H1 (cell line): Measurements from ENCODE around the gene MAPT. TPM values are rescaled to one million over a fixed set of nuclear protein-coding genes. Genes with fewer than 3 reads are reported as not detected.

ENCODE experiments used
- CTCF ChIA-PET: fragments of 300-600 bp; sonication (Branson Sonifier 250); formaldehyde crosslinking; loops from one replicate; lab custom pipeline; 2021; ENCODE audit not compliant: partially characterized antibody; lab: Charles Lee
- POLR2A ChIA-PET: fragments of 300-600 bp; sonication (Branson Sonifier 250); formaldehyde crosslinking; loops from one replicate; lab custom pipeline; 2021; ENCODE audit warnings: inconsistent platforms; ENCODE audit not compliant: partially characterized antibody; lab: Charles Lee
- DNase-seq, 2 experiments: peaks; one replicate each; pipeline versions ENCODE4 v3.0.0 to v3.0.0-alpha.2; 2010 to 2022; ENCODE audit warnings: low spot score in 2 of 2, low read depth in 1 of 2, mixed read lengths in 1 of 2
- FAIRE-seq: peaks from 2 replicates; lab custom pipeline; 2011; peaks lifted over from hg19 to GRCh38; lab: Jason Lieb, UNC
- H2AFZ ChIP-seq: 2 replicates; pipeline ENCODE4 v1.8.1; 2012; ENCODE audit warnings: low read length, inconsistent platforms
- H2AK5ac ChIP-seq: 2 replicates; pipeline ENCODE4 v1.6.1; 2013; ENCODE audit warnings: low read depth, low read length
- H2BK120ac ChIP-seq: replicated peaks from 2 replicates; pipeline ENCODE3; 2013; ENCODE audit warnings: low read depth, low read length, inconsistent platforms
- H2BK12ac ChIP-seq: 2 replicates; pipeline ENCODE4 v1.6.1; 2013; ENCODE audit warnings: low read depth, low read length
- H2BK15ac ChIP-seq: 2 replicates; pipeline ENCODE4 v1.6.1; 2013; ENCODE audit warnings: low read length
- H2BK20ac ChIP-seq: 2 replicates; pipeline ENCODE4 v1.6.1; 2013; ENCODE audit warnings: low read length
- H2BK5ac ChIP-seq: 2 replicates; pipeline ENCODE4 v1.6.1; 2013; ENCODE audit warnings: low read depth, low read length
- H3K14ac ChIP-seq: 2 replicates; pipeline ENCODE4 v1.6.1; 2013; ENCODE audit warnings: inconsistent platforms; ENCODE audit not compliant: insufficient read length
- H3K18ac ChIP-seq: 2 replicates; pipeline ENCODE4 v1.6.1; 2013; ENCODE audit warnings: low read length; ENCODE audit errors: extremely low read depth
- H3K23ac ChIP-seq: 2 replicates; pipeline ENCODE4 v1.6.1; 2013; ENCODE audit warnings: inconsistent platforms; ENCODE audit not compliant: insufficient read length
- H3K23me2 ChIP-seq: 2 replicates; pipeline ENCODE4 v1.6.1; 2013; ENCODE audit warnings: low read depth, low read length
- H3K27ac ChIP-seq: 2 replicates; pipeline ENCODE4 v1.6.1; 2011; ENCODE audit warnings: low read depth, low read length, inconsistent platforms
- H3K27me3 ChIP-seq, 4 experiments: replicated peaks in 1 of 4; 1 replicate in 1 of 4; 2 replicates in 3 of 4; pipeline versions ENCODE4 v1.6.1 to v1.8.1; 2011 to 2013; ENCODE audit warnings: low read length in 3 of 4, mild to moderate bottlenecking in 3 of 4, inconsistent platforms in 2 of 4, mixed read lengths in 2 of 4, moderate library complexity in 1 of 4; ENCODE audit not compliant: control insufficient read depth in 3 of 4, insufficient read depth in 3 of 4; ENCODE audit errors: extremely low read depth in 1 of 4
- H3K36me3 ChIP-seq, 4 experiments: 2 replicates each; pipeline versions ENCODE4 v1.6.1 to v1.8.1; 2011 to 2013; ENCODE audit warnings: mild to moderate bottlenecking in 4 of 4, low read length in 3 of 4, moderate library complexity in 2 of 4, control low read depth in 1 of 4, inconsistent platforms in 1 of 4; ENCODE audit not compliant: insufficient read depth in 4 of 4, control insufficient read depth in 2 of 4
- H3K4ac ChIP-seq: replicated peaks from 2 replicates; pipeline ENCODE3; 2013; ENCODE audit warnings: low read length, low read depth, mixed read lengths, inconsistent platforms; ENCODE audit not compliant: insufficient read length
- H3K4me1 ChIP-seq, 4 experiments: replicated peaks in 1 of 4; 1 replicate in 1 of 4; 2 replicates in 3 of 4; pipeline versions ENCODE4 v1.6.1 to v1.8.1; 2011 to 2013; ENCODE audit warnings: low read length in 3 of 4, inconsistent platforms in 2 of 4, mixed read lengths in 1 of 4; ENCODE audit not compliant: insufficient read depth in 4 of 4, control insufficient read depth in 3 of 4
- H3K4me2 ChIP-seq, 2 experiments: 2 replicates each; pipeline versions ENCODE4 v1.6.1 to v1.8.1; 2011 to 2013; ENCODE audit warnings: low read depth in 2 of 2, low read length in 2 of 2, control low read depth in 1 of 2, inconsistent platforms in 1 of 2, mild to moderate bottlenecking in 1 of 2; ENCODE audit not compliant: insufficient read depth in 1 of 2
- H3K4me3 ChIP-seq, 4 experiments: fragments of 200-600, 300-600 bp in 1 of 4; sonication (generic), shearing (Covaris generic), sonication (Bioruptor Twin) in 1 of 4; 2 replicates each; pipeline versions ENCODE4 v1.5.1 to v1.8.1; 2011 to 2016; ENCODE audit warnings: low read length in 4 of 4, low read depth in 3 of 4, control low read depth in 2 of 4, inconsistent platforms in 2 of 4, mild to moderate bottlenecking in 2 of 4, mixed read lengths in 1 of 4, moderate library complexity in 1 of 4; ENCODE audit not compliant: insufficient read depth in 2 of 4; ENCODE audit errors: extremely low read depth in 1 of 4
- H3K56ac ChIP-seq: replicated peaks from 2 replicates; pipeline ENCODE3; 2013; ENCODE audit warnings: low read depth, mild to moderate bottlenecking, mixed read lengths, low read length, inconsistent platforms; ENCODE audit not compliant: insufficient read length
- H3K79me1 ChIP-seq: 2 replicates; pipeline ENCODE4 v1.6.1; 2013; ENCODE audit warnings: low read depth, low read length, control low read depth
- H3K79me2 ChIP-seq, 2 experiments: 2 replicates each; pipeline versions ENCODE4 v1.6.1 to v1.8.1; 2012 to 2013; ENCODE audit warnings: low read length in 2 of 2, mild to moderate bottlenecking in 2 of 2, inconsistent platforms in 1 of 2; ENCODE audit not compliant: insufficient read depth in 2 of 2, control insufficient read depth in 1 of 2
- H3K9ac ChIP-seq, 4 experiments: replicated peaks in 1 of 4; 1 replicate in 1 of 4; 2 replicates in 3 of 4; pipeline versions ENCODE4 v1.6.1 to v1.8.1; 2011 to 2013; ENCODE audit warnings: low read depth in 3 of 4, low read length in 3 of 4, control low read depth in 2 of 4, mild to moderate bottlenecking in 2 of 4, moderate library complexity in 2 of 4, inconsistent platforms in 1 of 4; ENCODE audit errors: extremely low read depth in 1 of 4
- H3K9me3 ChIP-seq, 2 experiments: 2 replicates each; pipeline versions ENCODE4 v1.6.1 to v1.8.1; 2012 to 2013; ENCODE audit warnings: mild to moderate bottlenecking in 2 of 2, moderate library complexity in 2 of 2, control low read depth in 1 of 2, inconsistent platforms in 1 of 2, low read depth in 1 of 2, low read length in 1 of 2, mixed read lengths in 1 of 2; ENCODE audit not compliant: insufficient read depth in 2 of 2
- H4K20me1 ChIP-seq, 2 experiments: replicated peaks in 1 of 2; 2 replicates each; pipeline versions ENCODE3 to v1.8.1; 2011 to 2013; ENCODE audit warnings: inconsistent platforms in 2 of 2, low read length in 2 of 2, mild to moderate bottlenecking in 1 of 2; ENCODE audit not compliant: insufficient read depth in 2 of 2, control insufficient read depth in 1 of 2
- H4K5ac ChIP-seq: 2 replicates; pipeline ENCODE4 v1.6.1; 2013; ENCODE audit warnings: low read length, low read depth, mixed read lengths, inconsistent platforms; ENCODE audit not compliant: insufficient read length
- H4K8ac ChIP-seq: 2 replicates; pipeline ENCODE4 v1.8.0; 2013; ENCODE audit warnings: mild to moderate bottlenecking, moderate library complexity, low read length, inconsistent platforms; ENCODE audit not compliant: insufficient read depth; ENCODE audit errors: extremely low read depth
- H4K91ac ChIP-seq: replicated peaks from 2 replicates; pipeline ENCODE3; 2013; ENCODE audit warnings: low read length, mixed read lengths, inconsistent platforms; ENCODE audit not compliant: insufficient read length
- CTCF ChIP-seq, 3 experiments: IDR thresholded peaks; 1 replicate in 2 of 3; 2 replicates in 1 of 3; pipeline versions ENCODE4 v1.5.1 to v1.6.1; 2011; ENCODE audit warnings: low read length in 3 of 3, mild to moderate bottlenecking in 3 of 3, inconsistent platforms in 2 of 3, low read depth in 1 of 3, moderate library complexity in 1 of 3; ENCODE audit not compliant: insufficient read depth in 1 of 3; ENCODE audit errors: control extremely low read depth in 1 of 3
- GABPA ChIP-seq: IDR thresholded peaks from 2 replicates; pipeline ENCODE4 v1.6.1; 2011; ENCODE audit warnings: mild to moderate bottlenecking, low read length, moderate library complexity, borderline replicate concordance; ENCODE audit not compliant: insufficient read depth
- KDM1A ChIP-seq: fragments of 200-600, 300-600 bp; sonication (generic); IDR thresholded peaks from 2 replicates; pipeline ENCODE4 v1.7.1; 2016; ENCODE audit warnings: mild to moderate bottlenecking, low read length, borderline replicate concordance
- POU5F1 ChIP-seq: IDR thresholded peaks from 2 replicates; pipeline ENCODE4 v1.6.1; 2011; ENCODE audit warnings: low read depth, mild to moderate bottlenecking, low read length, moderate library complexity
- TBP ChIP-seq: IDR thresholded peaks from 2 replicates; pipeline ENCODE4 v1.6.1; 2011; ENCODE audit warnings: low read depth, low read length, improper control_type of control experiment
- WGBS, 2 experiments: shearing (Covaris generic) in 1 of 2; methylation state at CpG; one replicate each; pipeline versions ENCODE4 v1.1.6 to v1.1.7; 2013 to 2015; ENCODE audit warnings: low lambda C conversion rate in 2 of 2, mixed read lengths in 2 of 2, inconsistent platforms in 1 of 2, low coverage in 1 of 2, missing lambda C conversion rate in 1 of 2; ENCODE audit not compliant: insufficient replicate concordance in 2 of 2, insufficient coverage in 1 of 2, insufficient read length in 1 of 2; ENCODE audit errors: extremely low coverage in 1 of 2, missing lambda C conversion rate in 1 of 2; 5-methylcytosine and 5-hydroxymethylcytosine counted together
- polyA plus RNA-seq, 7 experiments: library from polyadenylated mRNA; depleted of rRNA in 3 of 7; stranded (reverse) in 5 of 7; unstranded in 2 of 7; fragments of >200 nt in 5 of 7; fragments of 200-250 nt in 2 of 7; gene quantifications; 1 replicate in 5 of 7; 2 replicates in 1 of 7; 4 replicates in 1 of 7; pipeline versions ENCODE4 v1.2.1 to v1.2.3, GENCODE V29; 2011 to 2013; ENCODE audit warnings: missing spikeins in 2 of 7, mixed read lengths in 2 of 7
- total RNA-seq: library from RNA; stranded (reverse); fragmentation: NEBNext Ultra II Directional; extraction: Animal tissue kit (Norgen Biotek cat#: 25700); gene quantifications from 2 replicates; pipeline ENCODE4 v1.2.1, GENCODE V29; 2021

MAPT gene
- total and polyA plus RNA-seq, 2 of the 8 experiments (the other 6 are each of a cell fraction or from before 2014, with no cell fraction given), result 0.54 to 1.7 TPM

GRCh38 chr17:46013502-46014165 is 119.3 kb downstream of the MAPT start:
- no peak overlapping the region for H3K18ac ChIP-seq
- no peaks in the 10 kb centered on the region for H3K9me3 ChIP-seq
- ChIA-PET CTCF (interaction anchor here (0.9 to 3.7 kb wide), 6 partner anchors 10 to 195 kb away, joined by 3 to 31 read pairs (median 6); no protein-coding TSS in a partner anchor), POLR2A (interaction anchor here (1.6 kb wide), 1 partner anchor 12 kb away, joined by 5 read pairs; no protein-coding TSS in a partner anchor)
- H2BK120ac ChIP-seq, result no peak overlapping the region
- H4K5ac ChIP-seq, result no peak overlapping the region
- no peaks in the 10 kb centered on the region for H3K36me3 ChIP-seq
- TF ChIP-seq GABPA (no peak), POU5F1 (no peak), CTCF (IDR thresholded peaks at IDR 0.05; ENCODE audit: control extremely low read depth in 1 of 3, insufficient read depth in 1 of 3, low read depth in 1 of 3, low read length in 3 of 3) (no peak), TBP (no peak), KDM1A (no peak)
- H2AFZ ChIP-seq, result no peak overlapping the region
- no peak overlapping the region for H3K14ac ChIP-seq
- H4K8ac ChIP-seq, result no peak overlapping the region; the same call in 1 of the 2 replicates
- no peaks in the 10 kb centered on the region; a peak in 1 of 7 replicates for H3K4me1 ChIP-seq
- no peak overlapping the region for H3K23ac ChIP-seq
- no peak overlapping the region for H3K4ac ChIP-seq
- no peak overlapping the region for H3K4me3 ChIP-seq
- no peaks in the 10 kb centered on the region for H4K20me1 ChIP-seq
- no peak overlapping the region for H2AK5ac ChIP-seq
- H3K4me2 ChIP-seq, result no peak overlapping the region
- 85% methylated on average over 9 of the region's 9 CpGs; no CpG with 5 or more reads in 1 of the 2 experiments for WGBS, 2 experiments
- H2BK15ac ChIP-seq, result no peak overlapping the region
- H3K9ac ChIP-seq, result no peak overlapping the region
- H3K27me3 ChIP-seq, result no peaks in the 10 kb centered on the region
- no peak for FAIRE-seq
- no peak overlapping the region for H3K27ac ChIP-seq
- no peak overlapping the region for H2BK12ac ChIP-seq
- no peak overlapping the region for H3K56ac ChIP-seq
- H2BK5ac ChIP-seq, result no peak overlapping the region
- no peaks in the 10 kb centered on the region for H3K23me2 ChIP-seq
- no peak overlapping the region for H4K91ac ChIP-seq
- H2BK20ac ChIP-seq, result no peak overlapping the region
- H3K79me2 ChIP-seq, result no peaks in the 10 kb centered on the region
- no peak for DNase-seq
- no peaks in the 10 kb centered on the region; the same call in 1 of the 2 replicates for H3K79me1 ChIP-seq
